CD4-positive, alpha-beta T cell treated with Interleukin-15 for 1 hour (primary cell): Measurements from ENCODE around the gene OR10A6.

Source experiments
- DNase-seq: peaks from one replicate; pipeline ENCODE4 v3.0.0-alpha.2; 2020

The OR10A6 gene, protein sequence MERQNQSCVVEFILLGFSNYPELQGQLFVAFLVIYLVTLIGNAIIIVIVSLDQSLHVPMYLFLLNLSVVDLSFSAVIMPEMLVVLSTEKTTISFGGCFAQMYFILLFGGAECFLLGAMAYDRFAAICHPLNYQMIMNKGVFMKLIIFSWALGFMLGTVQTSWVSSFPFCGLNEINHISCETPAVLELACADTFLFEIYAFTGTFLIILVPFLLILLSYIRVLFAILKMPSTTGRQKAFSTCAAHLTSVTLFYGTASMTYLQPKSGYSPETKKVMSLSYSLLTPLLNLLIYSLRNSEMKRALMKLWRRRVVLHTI

DNA sequence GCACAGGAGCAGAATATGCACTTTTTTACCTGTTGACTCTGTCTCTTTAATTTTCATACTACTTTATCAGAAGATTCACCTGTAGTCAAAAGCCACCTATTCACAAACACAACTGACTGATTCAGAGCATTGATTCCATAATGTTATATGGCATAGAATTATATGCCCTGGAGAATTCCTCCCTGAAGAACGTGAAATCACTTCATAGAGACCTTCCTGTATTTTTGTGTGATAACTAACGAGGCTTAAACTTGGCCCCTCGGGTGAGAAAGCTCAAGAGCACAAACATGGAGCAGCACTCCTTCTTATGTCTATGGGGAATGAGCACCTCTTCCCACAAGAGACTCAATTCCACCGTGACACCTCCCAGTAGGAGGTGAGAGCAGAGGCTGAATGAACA, at the start of gene OR10A6:
OR10A6 (minus strand) TSS at position 101 of the 400 bp plus-strand sequence. CDS start 2,606 bp downstream, outside the sequence.
- DNase-seq, result no peak

DNA sequence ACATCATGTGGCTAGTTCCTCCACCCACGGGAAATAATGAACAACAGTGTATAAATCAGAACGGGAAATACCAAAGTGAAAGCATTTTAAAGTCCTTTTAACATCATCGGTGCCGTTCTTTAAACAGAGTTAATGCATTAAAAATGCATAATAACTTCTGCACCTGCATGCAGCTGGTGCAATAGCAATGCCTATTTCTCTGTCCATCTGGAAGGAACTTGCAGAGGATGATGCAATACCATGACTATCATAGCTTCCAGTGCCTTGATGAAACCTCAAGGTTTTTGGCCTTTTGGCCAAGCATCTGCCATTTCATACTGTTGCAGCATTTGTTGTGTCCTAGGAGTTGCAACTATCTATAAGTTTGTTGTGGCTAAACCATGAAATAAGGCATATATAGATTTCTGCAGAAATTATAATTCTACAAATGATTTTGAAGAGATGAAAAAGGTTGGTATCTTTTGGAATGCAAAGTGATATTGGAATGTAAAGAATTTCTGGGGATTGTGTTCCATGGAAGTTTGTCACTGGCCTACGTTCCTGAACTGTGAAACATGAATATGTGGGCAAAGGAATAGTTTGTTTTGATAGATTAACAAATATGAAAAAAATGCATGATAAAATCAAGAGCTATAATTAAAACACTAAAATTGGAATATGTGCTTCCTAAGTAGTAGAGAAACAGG, 46.3 kb upstream of the OR10A6 start:
- no peak for DNase-seq

- DNase-seq, result no peak
Measured at GRCh38 chr11:7974668-7975067, 43.6 kb upstream of the OR10A6 start.

- no peak for DNase-seq
Measured at GRCh38 chr11:7973011-7973410, 41.9 kb upstream of the OR10A6 start.

DNA sequence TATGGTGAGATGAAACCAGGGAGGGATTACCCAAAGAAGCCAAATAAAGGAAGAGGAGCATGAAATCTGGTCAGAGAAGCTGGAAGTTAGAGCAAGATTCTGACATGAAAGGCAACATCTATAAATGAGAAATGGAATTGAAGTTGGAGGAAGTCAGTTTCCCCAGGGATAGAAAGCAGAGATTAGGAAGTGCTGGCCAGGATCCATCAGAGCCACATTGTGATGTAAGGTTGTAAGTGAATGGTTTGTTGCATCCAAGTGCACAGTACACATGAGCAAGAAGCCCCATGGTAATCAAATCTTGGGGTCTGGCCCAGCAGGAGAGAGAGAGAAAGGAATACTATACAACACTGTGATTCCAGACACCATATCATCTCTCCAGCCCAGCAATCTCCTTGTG, 40.8 kb upstream of the OR10A6 start:
- no peak for DNase-seq

DNA sequence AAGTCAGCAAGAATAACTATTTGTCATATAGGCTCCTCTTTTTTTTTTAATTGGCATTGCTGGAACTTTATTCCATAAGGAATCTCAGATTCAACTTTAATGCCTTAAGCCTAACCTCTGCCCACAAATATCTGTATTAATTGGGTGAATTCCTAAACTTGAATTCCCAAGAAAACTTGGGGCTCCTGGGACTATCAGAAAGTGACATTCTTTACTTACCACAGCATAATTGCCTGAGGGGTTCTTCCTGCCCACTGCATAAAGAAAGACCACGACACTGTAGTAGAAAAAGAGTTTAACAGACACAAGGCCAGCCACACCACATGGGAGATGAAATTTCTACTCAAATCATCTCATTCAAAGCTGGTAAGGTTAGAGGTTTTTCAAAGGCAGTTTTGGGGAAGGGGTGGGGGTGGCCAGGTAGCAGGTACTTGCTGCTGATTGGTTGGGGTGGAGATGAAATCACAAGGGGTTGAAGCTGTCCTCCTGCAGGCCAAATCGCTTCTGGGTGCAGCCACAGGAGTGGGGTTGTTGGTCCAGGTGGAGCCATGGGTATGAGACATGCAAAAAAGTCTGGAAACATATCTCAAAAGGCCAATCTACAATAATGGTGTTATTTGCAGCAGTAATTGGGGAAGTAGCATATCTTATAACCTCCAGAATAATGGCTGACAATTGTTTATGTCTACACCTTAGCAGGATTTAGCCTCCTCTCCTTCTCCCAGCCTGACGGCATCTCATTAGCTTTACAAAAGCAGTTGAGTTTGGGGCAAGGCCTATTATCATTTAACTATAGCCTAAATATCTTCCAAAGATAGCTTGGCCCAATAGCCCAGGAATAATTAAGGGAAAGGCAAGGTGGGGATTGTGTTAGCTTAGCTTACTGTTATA, 38.9 kb upstream of the OR10A6 start:
- no peak for DNase-seq

- no peak for DNase-seq
Measured at GRCh38 chr11:7968686-7969085, 37.6 kb upstream of the OR10A6 start.

- no peak for DNase-seq
Measured at GRCh38 chr11:7967826-7968225, 36.8 kb upstream of the OR10A6 start.

- no peak for DNase-seq
Measured at GRCh38 chr11:7967097-7967496, 36.0 kb upstream of the OR10A6 start.

DNA sequence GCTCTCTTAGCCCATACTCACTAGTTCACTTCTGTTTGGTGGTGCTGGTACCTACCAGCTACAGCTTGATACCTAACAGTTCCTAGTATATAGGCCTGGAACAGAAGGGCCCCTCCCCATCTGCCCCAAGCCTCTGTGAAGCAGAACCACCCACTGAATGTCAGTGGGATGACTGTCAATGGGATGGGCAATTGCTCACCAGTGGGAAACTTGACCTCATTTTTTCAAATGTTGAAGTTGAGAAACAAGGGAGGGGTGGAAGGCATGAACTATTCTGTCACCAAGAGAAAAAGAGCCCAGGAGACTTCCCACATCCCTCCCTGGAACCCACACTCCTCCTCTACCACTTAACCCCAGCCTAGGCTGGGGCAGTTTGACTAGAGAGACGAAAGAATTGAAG, 34.3 kb upstream of the OR10A6 start, which contains the start of gene NLRP10:
NLRP10 (minus strand) TSS at position 62 of the 400 bp plus-strand sequence. CDS start 1,952 bp downstream, outside the sequence.
- DNase-seq, result no peak

- no peak for DNase-seq
Measured at GRCh38 chr11:7964873-7965272, 33.8 kb upstream of the OR10A6 start.

DNA sequence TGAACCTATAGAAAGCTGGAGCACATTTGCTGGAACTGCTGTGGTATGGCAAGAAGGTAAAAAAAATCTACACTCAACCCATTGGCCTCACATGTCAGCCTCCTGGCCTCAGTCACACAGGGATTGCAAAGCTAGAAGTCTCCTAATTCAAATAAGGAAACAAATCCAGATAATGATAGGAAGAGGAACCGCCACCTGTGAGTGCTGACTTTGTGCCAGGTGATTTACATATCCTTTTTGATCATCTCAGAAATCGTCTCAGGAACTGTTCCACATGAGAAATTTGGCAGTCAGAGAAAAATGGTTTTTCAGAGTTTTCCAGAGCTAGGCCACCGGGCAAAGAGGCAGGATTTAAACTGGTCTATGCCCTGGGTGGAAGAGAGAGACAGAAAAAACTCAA, 33.2 kb upstream of the OR10A6 start:
- no peak for DNase-seq

DNA sequence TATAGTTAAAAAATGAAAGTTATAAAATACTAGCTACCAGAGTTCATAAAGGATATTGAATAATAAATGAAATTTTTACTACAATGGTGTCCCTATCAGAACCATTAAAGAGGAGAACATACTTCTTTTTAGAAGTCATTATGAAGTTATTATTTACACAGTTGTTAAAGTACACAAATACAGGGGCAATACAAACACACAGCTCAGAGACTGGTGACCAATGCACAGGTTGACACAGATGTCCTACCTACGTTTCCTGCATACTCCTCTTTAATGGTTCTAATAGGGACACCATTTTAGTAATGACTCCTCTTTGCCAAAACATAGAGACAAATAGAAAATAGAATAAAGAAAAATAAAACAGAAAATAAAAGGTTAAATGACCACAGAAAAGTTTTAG, 24.1 kb upstream of the OR10A6 start:
- DNase-seq, result no peak

- DNase-seq, result no peak
Measured at GRCh38 chr11:7949934-7950333, 18.9 kb upstream of the OR10A6 start.

DNA sequence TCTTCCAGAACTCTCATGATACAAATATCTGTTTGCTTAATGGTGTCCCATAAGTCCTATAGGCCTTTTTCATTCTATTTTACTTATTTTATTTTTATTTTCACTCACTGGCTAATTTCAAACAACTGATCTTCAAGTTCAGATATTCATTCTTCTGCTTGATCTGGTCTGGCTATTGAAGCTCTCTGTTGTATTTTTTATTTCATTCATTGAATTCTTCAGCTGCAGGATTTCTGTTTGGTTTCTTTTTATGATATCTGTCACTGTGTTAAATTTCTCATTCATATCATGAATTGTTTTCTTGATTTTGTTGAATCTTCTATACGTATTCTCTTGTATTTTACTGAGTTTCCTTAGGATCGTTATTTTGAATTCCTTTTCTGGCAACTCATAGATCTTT, 13.1 kb upstream of the OR10A6 start:
- DNase-seq, result no peak

GRCh38 chr11:7941608-7942007, 10.5 kb upstream of the OR10A6 start, which contains the start of gene OR10A3:
Gene OR10A3, minus strand, starts transcription at chr11:7941708. Its CDS starts 2,188 bp downstream, at chr11:7939520.
- no peak for DNase-seq

- no peak for DNase-seq
Measured at GRCh38 chr11:7941146-7941545, 10.1 kb upstream of the OR10A6 start.

DNA sequence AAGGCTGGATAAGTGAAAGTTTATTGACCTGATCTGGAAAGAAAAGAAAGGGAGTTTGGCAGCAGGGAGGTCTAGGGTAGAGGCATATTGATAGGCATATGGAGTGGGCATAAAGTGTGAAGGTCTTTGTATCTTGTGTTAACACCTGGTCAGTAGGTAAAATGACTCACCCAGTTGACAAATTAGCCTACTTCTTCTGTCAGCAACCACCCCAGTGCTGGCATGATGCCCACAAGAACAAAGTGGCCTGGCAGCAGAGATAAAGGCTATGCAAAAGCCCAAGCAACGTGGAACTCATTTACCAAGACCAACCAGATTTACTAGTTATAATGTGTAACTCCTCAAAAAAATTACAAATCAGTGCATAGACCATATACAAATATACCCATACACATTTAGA, 5.5 kb upstream of the OR10A6 start:
- DNase-seq, result no peak

- DNase-seq, result no peak
Measured at GRCh38 chr11:7927635-7928034, 3.4 kb downstream of the OR10A6 start.

DNA sequence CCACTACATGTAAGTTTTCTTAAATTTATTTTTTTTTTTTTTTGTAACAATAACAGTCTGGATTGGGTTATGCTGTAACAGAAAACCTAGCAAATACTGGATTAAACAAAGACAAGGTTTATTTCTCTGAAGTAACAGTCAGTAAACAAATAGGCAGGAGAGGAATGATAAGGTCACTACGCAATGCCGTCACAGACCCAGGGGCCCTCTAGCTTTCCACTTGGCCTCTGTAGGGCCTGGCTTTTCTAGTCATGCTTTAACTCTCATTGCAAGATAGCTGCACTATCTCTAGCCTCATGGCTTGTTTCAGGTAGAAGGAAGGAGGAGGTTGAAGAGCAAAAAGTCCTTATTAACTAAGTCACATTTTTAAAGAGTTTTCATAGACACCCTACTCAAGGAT, 6.5 kb downstream of the OR10A6 start:
- no peak for DNase-seq

DNA sequence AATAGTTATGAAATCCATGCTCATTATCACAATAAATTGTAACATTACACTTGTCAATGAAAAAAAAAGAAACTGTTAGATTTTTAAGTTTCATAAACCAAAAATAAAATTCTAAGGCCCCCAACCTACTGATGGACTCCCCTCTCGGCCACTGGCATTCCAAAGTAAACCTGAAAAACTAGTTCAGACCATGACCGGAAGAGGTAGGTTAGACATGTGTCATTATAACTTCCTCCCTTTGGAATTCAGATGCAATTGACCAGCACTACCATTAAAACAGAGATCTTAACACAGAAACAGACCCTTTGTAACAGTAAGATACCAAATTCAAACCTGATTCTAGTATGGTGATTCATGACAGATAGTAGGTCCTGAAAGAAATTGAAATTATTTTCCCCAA, 12.9 kb downstream of the OR10A6 start:
- DNase-seq, result no peak

DNA sequence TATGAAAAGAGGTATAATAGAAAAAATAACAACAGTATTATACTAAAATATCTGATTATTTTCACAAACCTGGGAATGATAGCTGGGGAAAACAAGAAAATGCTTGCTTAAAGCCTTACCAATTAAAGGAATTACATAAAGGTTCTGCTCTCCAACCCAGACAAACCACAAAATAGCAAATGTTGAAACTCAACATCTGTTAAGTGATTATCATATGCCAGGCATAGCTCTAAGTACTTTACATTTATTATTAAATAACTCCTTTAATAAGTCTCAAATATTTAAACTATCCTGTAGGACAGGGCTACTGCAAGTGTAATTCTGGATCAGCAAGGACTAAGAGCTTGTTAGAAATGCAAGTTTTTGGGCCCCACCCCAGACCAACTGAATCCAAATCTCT, 20.1 kb downstream of the OR10A6 start:
- no peak for DNase-seq

DNA sequence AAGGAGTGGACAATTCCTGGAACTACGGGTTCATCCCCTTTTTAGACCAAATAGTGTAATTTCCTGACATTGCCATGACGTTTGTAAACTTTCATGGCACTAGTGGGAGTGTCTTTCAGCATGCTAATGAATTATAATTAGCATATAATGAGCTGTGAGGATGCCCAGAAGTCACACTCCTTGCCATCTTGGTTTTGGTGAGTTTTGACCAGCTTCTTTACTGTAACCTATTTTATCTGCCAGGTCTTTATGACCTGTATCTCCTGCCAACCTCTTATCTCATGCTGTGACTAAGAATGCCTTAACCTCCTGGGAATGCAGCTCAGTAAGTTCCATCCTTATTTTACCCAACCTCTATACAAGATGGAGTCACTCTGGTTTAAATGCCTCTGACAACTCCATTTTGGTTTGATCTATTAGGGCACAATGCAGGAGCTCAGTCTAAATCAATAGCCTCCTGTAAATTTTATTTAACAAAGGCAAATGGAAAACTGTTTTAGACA, 20.7 kb downstream of the OR10A6 start:
- DNase-seq, result no peak
